ENCODE measurements around the gene LRRTM3.

- TF ChIP-seq FOXM1 (IDR thresholded peaks at IDR 0.05; ENCODE audit: low read depth): no peak
- no peak for TF ChIP-seq CTCF (IDR thresholded peaks at IDR 0.05)
- no peak for TF ChIP-seq SMC3 (IDR thresholded peaks at IDR 0.05; ENCODE audit: low read depth, low read length)
- no peak for TF ChIP-seq EP300 (IDR thresholded peaks at IDR 0.05; ENCODE audit: borderline replicate concordance in 1 of 2, low read depth in 1 of 2, low read length in 1 of 2)
- no peak for TF ChIP-seq REST (IDR thresholded peaks at IDR 0.05; ENCODE audit: low read depth, low read length)
- TF ChIP-seq MAX (IDR thresholded peaks at IDR 0.05; ENCODE audit: low read depth): no peak
- no peak for TF ChIP-seq POLR2AphosphoS5 (IDR thresholded peaks at IDR 0.05; ENCODE audit: low read depth, low read length)
- TF ChIP-seq TEAD4 (IDR thresholded peaks at IDR 0.05; ENCODE audit: borderline replicate concordance, insufficient read depth): no peak
- no peak for TF ChIP-seq TAF1 (IDR thresholded peaks at IDR 0.05; ENCODE audit: borderline replicate concordance, low read depth, low read length)
- no peak for TF ChIP-seq GATA2 (CRISPR knock-in tag; IDR thresholded peaks at IDR 0.05)
- TF ChIP-seq ELF1 (IDR thresholded peaks at IDR 0.05): no peak
Measured at GRCh38 chr10:67140641-67141040, 214.8 kb downstream of the LRRTM3 start.
